GM12801 (cell line): ENCODE measurements around the gene TFF1.

Experiments used
- TF ChIP-seq, protein P1 (sequence below): IDR thresholded peaks from one replicate; pipeline ENCODE4 v1.5.1; 2011; ENCODE audit warnings: control low read depth; ENCODE audit not compliant: insufficient read length; ENCODE audit errors: extremely low read depth

TFF1 gene

DNA sequence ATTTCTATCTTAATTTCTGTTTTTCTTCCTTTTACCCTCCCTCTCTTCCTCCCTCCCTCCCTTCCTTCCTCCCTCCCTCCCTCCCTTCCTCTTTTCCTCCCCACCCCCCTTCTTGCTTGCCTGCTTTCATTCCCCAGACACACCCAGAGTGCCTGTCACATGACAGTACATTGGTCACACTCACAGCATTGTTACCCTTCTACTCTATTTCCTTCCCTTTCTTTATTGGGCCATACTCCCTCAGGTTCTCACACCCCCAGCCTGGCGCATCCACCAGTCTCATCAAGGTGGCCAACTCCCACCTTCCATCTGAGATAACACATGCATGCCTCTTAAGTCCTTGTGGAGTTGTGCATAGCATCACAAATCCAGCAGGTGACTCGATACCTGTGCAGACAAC lies 18.7 kb upstream of the TFF1 start:
- TF ChIP-seq, protein P1, sequence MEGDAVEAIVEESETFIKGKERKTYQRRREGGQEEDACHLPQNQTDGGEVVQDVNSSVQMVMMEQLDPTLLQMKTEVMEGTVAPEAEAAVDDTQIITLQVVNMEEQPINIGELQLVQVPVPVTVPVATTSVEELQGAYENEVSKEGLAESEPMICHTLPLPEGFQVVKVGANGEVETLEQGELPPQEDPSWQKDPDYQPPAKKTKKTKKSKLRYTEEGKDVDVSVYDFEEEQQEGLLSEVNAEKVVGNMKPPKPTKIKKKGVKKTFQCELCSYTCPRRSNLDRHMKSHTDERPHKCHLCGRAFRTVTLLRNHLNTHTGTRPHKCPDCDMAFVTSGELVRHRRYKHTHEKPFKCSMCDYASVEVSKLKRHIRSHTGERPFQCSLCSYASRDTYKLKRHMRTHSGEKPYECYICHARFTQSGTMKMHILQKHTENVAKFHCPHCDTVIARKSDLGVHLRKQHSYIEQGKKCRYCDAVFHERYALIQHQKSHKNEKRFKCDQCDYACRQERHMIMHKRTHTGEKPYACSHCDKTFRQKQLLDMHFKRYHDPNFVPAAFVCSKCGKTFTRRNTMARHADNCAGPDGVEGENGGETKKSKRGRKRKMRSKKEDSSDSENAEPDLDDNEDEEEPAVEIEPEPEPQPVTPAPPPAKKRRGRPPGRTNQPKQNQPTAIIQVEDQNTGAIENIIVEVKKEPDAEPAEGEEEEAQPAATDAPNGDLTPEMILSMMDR, result no peak

DNA sequence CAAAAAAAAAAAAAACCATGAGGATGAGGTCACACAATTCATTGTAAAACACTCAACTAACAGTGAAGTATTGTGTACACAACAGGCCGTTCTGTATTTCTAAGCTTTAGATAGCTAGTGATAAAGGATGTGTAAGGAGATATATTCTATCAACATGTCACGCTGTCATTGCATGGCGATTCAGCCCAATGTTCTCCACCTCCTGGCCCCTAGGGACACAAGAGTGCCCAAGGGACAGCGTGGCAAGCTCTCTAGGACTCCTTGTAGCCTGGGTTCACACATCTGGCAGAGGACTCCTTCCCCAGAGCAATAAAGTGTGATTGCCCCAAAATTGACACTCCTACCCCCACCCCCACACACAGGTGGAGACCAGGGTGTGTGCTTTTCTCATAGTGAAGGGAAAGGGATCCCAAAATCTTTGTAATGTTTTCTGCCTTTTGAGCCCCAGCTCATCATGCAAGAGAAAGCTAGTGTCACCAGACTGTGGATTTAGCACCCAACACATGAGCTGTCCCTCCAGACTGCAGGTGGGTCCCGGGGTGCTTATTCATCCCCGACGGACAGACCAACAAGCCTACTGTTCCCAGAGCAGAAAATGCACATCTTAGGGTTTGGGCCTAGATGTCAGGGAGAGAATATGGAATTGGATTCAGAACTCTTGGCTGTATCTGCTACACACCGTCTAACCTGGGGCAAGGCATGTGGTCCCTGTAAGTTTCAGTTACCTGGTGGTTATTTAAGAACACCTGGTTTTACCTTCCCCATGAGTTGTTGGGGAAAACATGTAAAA lies 18.0 kb upstream of the TFF1 start:
- TF ChIP-seq, protein P1, result no peak

DNA sequence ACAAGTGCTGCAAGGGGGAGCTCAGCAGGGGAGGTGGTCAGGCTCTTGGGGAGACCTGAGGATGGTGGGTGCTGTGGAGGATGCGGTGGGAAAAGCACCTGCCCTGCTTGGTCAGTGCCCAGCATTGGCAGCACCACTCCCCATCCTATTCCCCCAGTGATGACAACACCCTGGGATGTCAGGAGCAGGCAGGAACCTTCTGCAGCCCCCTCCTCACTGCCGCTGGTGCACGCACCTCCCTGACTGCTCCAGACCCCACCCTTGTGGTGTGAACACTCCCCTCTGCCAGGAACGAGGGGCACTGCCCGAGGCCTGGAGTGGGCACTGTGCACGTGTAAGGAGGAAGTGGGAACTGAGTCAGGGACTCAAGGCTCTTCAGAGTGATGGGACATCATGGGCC lies 17.0 kb upstream of the TFF1 start:
- TF ChIP-seq, protein P1, result no peak

DNA sequence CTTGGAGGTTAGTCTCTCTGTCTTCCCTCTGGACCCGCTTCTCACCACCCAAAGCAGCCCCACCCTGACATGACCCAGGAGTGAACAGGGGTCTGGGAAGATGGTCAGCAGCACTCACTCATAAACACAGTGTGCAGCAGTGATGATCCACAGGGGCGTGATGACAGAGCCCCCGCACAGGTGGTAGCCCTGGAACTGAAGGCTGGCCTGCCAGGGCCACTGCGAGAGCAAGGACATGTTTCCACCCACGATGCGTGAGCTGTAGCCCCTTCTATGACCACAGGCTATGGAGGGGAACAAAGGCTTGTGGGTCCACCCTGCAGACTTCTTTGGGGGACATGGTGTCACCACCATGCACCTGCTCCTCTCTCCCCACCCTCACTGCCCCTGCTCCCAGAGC lies 16.6 kb upstream of the TFF1 start:
- TF ChIP-seq, protein P1, result no peak

- TF ChIP-seq, protein P1, result no peak
These were observed 15.1 kb upstream of the TFF1 start for GRCh38 chr21:42381347-42381984.

GRCh38 chr21:42379426-42380215 lies 13.3 kb upstream of the TFF1 start:
- TF ChIP-seq, protein P1, result no peak

- TF ChIP-seq, protein P1, result no peak
These were observed 12.1 kb upstream of the TFF1 start for GRCh38 chr21:42378418-42378817.
